Mesothelial cell of epicardium (in vitro differentiated cells): ENCODE measurements around the gene DOCK2. TPM values are rescaled to one million over a fixed set of nuclear protein-coding genes. Genes with fewer than 3 reads are reported as not detected.

Experiments
- DNase-seq, 2 experiments: peaks; one replicate each; pipeline ENCODE4 v3.0.0; 2021; ENCODE audit warnings: low spot score in 2 of 2; ENCODE audit not compliant: unreplicated experiment in 2 of 2
- H3K27ac Mint-ChIP-seq: 2 replicates; pipeline ENCODE4 v1.8.0; 2021; ENCODE audit warnings: mixed read lengths
- H3K27me3 Mint-ChIP-seq: 2 replicates; pipeline ENCODE4 v1.8.0; 2021; ENCODE audit warnings: low read depth, mixed read lengths
- H3K36me3 Mint-ChIP-seq: 2 replicates; pipeline ENCODE4 v1.8.0; 2021; ENCODE audit warnings: mixed read lengths
- H3K4me1 Mint-ChIP-seq: 2 replicates; pipeline ENCODE4 v1.8.0; 2021; ENCODE audit warnings: mixed read lengths
- H3K4me3 Mint-ChIP-seq: 2 replicates; pipeline ENCODE4 v1.8.0; 2021; ENCODE audit warnings: mild to moderate bottlenecking, moderate library complexity, mixed read lengths
- H3K9me3 Mint-ChIP-seq: 2 replicates; pipeline ENCODE4 v1.8.0; 2021; ENCODE audit warnings: mixed read lengths
- microRNA-seq: library from miRNA; unstranded; fragments of <30 nt; microRNA quantifications from one replicate; pipeline ENCODE4 v1.2.0, GENCODE V29; 2021; ENCODE audit warnings: inconsistent platforms, mixed read lengths
- total RNA-seq: library from RNA; stranded (reverse); gene quantifications from 3 replicates; pipeline ENCODE4 v1.2.1, GENCODE V29; 2021
- TF ChIP-seq, protein P1 (sequence below): fragments of 200-600 bp; sonication (generic); IDR thresholded peaks from one replicate; pipeline ENCODE4 v1.5.0; 2021; ENCODE audit warnings: antibody characterized with exemption; ENCODE audit not compliant: unreplicated experiment

DOCK2 gene
- total RNA-seq, 1 donor from 2014 or later, result 0.25 TPM

DNA sequence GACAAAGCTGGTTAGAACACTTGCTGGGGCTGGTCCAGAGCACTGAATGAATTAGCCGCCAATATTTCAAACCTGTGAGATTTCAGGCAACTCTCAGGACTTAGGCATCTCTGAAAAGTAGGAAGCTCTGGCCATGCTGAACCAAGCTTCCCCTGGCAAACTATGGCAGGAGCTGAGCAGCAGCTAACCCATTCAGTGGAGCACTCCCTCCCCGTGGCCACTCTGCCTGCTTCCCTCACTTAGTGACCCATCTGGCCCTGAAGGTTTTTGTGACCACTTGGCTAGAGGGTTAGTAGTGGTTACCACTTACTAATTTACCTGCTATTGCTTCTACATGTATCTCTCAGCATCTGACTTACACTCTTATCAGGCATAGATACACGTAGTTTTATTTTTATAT, 494.2 kb downstream of the DOCK2 start:
- no peaks in the 10 kb centered on the region for H3K4me1 Mint-ChIP-seq
- H3K9me3 Mint-ChIP-seq, result peaks cover 33% of the 10 kb centered on the region
- no peaks in the 10 kb centered on the region for H3K27me3 Mint-ChIP-seq
- H3K36me3 Mint-ChIP-seq, result peaks cover 7% of the 10 kb centered on the region
- TF ChIP-seq, protein P1, sequence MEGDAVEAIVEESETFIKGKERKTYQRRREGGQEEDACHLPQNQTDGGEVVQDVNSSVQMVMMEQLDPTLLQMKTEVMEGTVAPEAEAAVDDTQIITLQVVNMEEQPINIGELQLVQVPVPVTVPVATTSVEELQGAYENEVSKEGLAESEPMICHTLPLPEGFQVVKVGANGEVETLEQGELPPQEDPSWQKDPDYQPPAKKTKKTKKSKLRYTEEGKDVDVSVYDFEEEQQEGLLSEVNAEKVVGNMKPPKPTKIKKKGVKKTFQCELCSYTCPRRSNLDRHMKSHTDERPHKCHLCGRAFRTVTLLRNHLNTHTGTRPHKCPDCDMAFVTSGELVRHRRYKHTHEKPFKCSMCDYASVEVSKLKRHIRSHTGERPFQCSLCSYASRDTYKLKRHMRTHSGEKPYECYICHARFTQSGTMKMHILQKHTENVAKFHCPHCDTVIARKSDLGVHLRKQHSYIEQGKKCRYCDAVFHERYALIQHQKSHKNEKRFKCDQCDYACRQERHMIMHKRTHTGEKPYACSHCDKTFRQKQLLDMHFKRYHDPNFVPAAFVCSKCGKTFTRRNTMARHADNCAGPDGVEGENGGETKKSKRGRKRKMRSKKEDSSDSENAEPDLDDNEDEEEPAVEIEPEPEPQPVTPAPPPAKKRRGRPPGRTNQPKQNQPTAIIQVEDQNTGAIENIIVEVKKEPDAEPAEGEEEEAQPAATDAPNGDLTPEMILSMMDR, result no peak
- no peak for DNase-seq
- no peak overlapping the region for H3K4me3 Mint-ChIP-seq
- H3K27ac Mint-ChIP-seq, result no peak overlapping the region

DNA sequence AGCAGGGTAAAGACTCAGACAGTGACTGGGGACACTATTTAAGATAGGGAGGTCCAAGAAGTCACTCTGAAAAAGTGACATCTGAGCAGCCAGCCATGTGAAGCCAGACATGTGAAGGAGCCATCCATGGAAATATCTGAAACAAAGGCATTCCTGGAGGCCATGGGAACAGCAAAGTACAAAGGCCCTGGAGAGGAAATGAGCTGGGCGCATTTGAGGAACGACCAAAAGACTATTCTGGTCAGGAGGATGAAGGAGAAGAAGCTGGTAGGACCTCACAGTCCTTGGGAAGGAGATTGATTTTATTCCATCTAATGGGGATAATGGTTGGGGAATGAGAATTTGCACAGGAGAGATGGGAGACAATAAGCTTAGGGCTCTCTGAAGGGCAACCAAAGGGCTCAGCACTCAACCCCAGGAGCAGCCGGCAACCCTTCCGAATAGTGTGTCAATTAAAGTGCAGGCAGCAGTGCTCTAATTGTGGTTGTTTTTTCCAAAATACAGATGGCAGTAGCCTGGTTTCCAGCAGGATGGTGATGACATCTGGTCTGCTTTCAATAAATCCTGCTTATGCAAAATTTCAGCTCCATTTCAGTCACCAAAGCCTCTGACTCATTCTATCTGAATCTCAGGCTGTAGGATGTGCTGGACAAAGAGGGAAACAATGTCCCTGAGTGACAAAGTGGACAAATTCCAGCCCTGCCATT, 495.3 kb downstream of the DOCK2 start:
- Mint-ChIP-seq H3K27me3 (no peaks in the 10 kb centered on the region), H3K4me3 (no peak overlapping the region), H3K36me3 (no peaks in the 10 kb centered on the region), H3K4me1 (no peaks in the 10 kb centered on the region), H3K9me3 (peaks cover 21% of the 10 kb centered on the region), H3K27ac (no peak overlapping the region)
- TF ChIP-seq, protein P1, result no peak
- no peak for DNase-seq

Small RNAs within 50 kb of the gene (microRNA-seq; reads per million reads assigned to microRNA genes)
- not detected for gene MIR378E

Other genes with a start within 250 kb of the DOCK2 start
- gene SPDL1, start 53.5 kb upstream of the DOCK2 start, total RNA-seq, result 22.5 to 23.0 TPM (median 22.6 TPM) in 3 replicates